HCT116 (cell line): ENCODE data around the gene GSTO2. TPM values are rescaled to one million over a fixed set of nuclear protein-coding genes. Genes with fewer than 3 reads are reported as not detected.

ENCODE experiments used
- ATAC-seq: fragments of 200-7000 bp; cut with Tn5 transposase; 2 replicates; pipeline ENCODE4 v1.9.1; 2020; ENCODE audit warnings: mild to moderate bottlenecking, moderate library complexity
- BruUV-seq: library from RNA; stranded (reverse); fragments of 400-500 nt; replicated peaks from 2 replicates; lab custom pipeline; 2021; lab: Mats Ljungman, UMichigan
- CTCF ChIA-PET: fragments of 300-600 bp; sonication (Branson Sonifier 250); formaldehyde crosslinking; loops from one replicate; lab custom pipeline; 2021; ENCODE audit warnings: antibody characterized with exemption; lab: Charles Lee
- POLR2A ChIA-PET: fragments of 300-600, 350-600 bp; sonication (Branson Sonifier 250); formaldehyde crosslinking; loops from one replicate; lab custom pipeline; 2021; ENCODE audit warnings: antibody characterized with exemption; lab: Charles Lee
- RAD21 ChIA-PET, 2 experiments: fragments of 300-600 bp; sonication (Branson Sonifier 250); formaldehyde crosslinking; loops; one replicate each; lab custom pipeline; 2023; ENCODE audit warnings: low total read pairs in 2 of 2; ENCODE audit not compliant: uncharacterized antibody in 2 of 2, unreplicated experiment in 2 of 2, low non-redundant PET in 1 of 2; lab: Charles Lee
- DNase-seq: peaks from one replicate; pipeline ENCODE4 v3.0.0-alpha.2; 2010; ENCODE audit warnings: low read depth, low spot score
- H2AFZ ChIP-seq: fragments of 200-600 bp; shearing (Covaris generic), sonication (generic); 2 replicates; pipeline ENCODE4 v1.6.1; 2017; ENCODE audit warnings: low read depth, mixed run types, mixed read lengths, antibody characterized with exemption, low read length; ENCODE audit not compliant: poor library complexity, severe bottlenecking
- H3K27ac ChIP-seq: 2 replicates; pipeline ENCODE4 v1.5.1; 2012; ENCODE audit warnings: low read depth, low read length
- H3K27me3 ChIP-seq: fragments of 200-600 bp; sonication (generic); 2 replicates; pipeline ENCODE4 v1.6.1; 2016; ENCODE audit warnings: mixed run types, low read length, mixed read lengths; ENCODE audit not compliant: insufficient read depth
- H3K36me3 ChIP-seq, 2 experiments: fragments of 200-500 bp in 1 of 2; fragments of 200-600 bp in 1 of 2; sonication (Bioruptor generic) in 1 of 2; sonication (generic) in 1 of 2; 2 replicates each; pipeline versions ENCODE4 v1.5.1 to v1.6.1; 2014 to 2016; ENCODE audit warnings: low read length in 2 of 2, inconsistent platforms in 1 of 2, mixed read lengths in 1 of 2, mixed run types in 1 of 2; ENCODE audit not compliant: insufficient read depth in 2 of 2, control insufficient read depth in 1 of 2
- H3K4me1 ChIP-seq, 2 experiments: fragments of 200-600 bp in 1 of 2; sonication (generic) in 1 of 2; 2 replicates each; pipeline versions ENCODE4 v1.5.1 to v1.6.1; 2012 to 2017; ENCODE audit warnings: low read length in 2 of 2, inconsistent platforms in 1 of 2, mild to moderate bottlenecking in 1 of 2, mixed read lengths in 1 of 2, mixed run types in 1 of 2, moderate library complexity in 1 of 2; ENCODE audit not compliant: insufficient read depth in 2 of 2, control insufficient read depth in 1 of 2
- H3K4me2 ChIP-seq: fragments of 200-600 bp; sonication (generic); 2 replicates; pipeline ENCODE4 v1.6.1; 2017; ENCODE audit warnings: mixed run types, low read length, mixed read lengths
- H3K4me3 ChIP-seq, 2 experiments: fragments of 200-600 bp in 1 of 2; sonication (generic) in 1 of 2; replicated peaks in 1 of 2; 2 replicates each; pipeline ENCODE4 v1.5.1; 2011 to 2016; ENCODE audit warnings: low read length in 2 of 2, control low read depth in 1 of 2, low read depth in 1 of 2, mild to moderate bottlenecking in 1 of 2, mixed read lengths in 1 of 2, mixed run types in 1 of 2
- H3K79me2 ChIP-seq: fragments of 200-600 bp; sonication (generic); 2 replicates; pipeline ENCODE4 v1.6.1; 2017; ENCODE audit warnings: mild to moderate bottlenecking, mixed run types, low read length, moderate library complexity, mixed read lengths; ENCODE audit not compliant: insufficient read depth
- H3K9ac ChIP-seq: fragments of 200-600 bp; sonication (generic); 2 replicates; pipeline ENCODE4 v1.6.1; 2016; ENCODE audit warnings: low read length, mixed read lengths
- H3K9me2 ChIP-seq: fragments of 200-600 bp; sonication (generic), shearing (Covaris generic); 2 replicates; pipeline ENCODE4 v1.6.1; 2017; ENCODE audit warnings: mixed run types, mild to moderate bottlenecking, moderate library complexity; ENCODE audit not compliant: insufficient read depth
- H3K9me3 ChIP-seq, 2 experiments: fragments of 200-500 bp in 1 of 2; fragments of 200-600 bp in 1 of 2; sonication (Bioruptor generic) in 1 of 2; sonication (generic) in 1 of 2; 2 replicates each; pipeline ENCODE4 v1.6.1; 2014 to 2017; ENCODE audit warnings: low read length in 2 of 2, mixed read lengths in 2 of 2, inconsistent platforms in 1 of 2, low read depth in 1 of 2, mild to moderate bottlenecking in 1 of 2, mixed run types in 1 of 2, moderate library complexity in 1 of 2; ENCODE audit not compliant: control insufficient read depth in 1 of 2, insufficient read depth in 1 of 2
- H4K20me1 ChIP-seq: fragments of 200-600 bp; sonication (generic), shearing (Covaris generic); 2 replicates; pipeline ENCODE4 v1.6.1; 2017; ENCODE audit warnings: mixed run types, mild to moderate bottlenecking, moderate library complexity; ENCODE audit not compliant: insufficient read depth
- CBX3 ChIP-seq: IDR thresholded peaks from 2 replicates; pipeline ENCODE4 v1.6.1; 2012; ENCODE audit warnings: low read depth
- CEBPB ChIP-seq: IDR thresholded peaks from 2 replicates; pipeline ENCODE4 v1.6.1; 2012; ENCODE audit warnings: low read depth
- EGR1 ChIP-seq: IDR thresholded peaks from 2 replicates; pipeline ENCODE4 v1.6.1; 2012; ENCODE audit warnings: low read depth
- ELF1 ChIP-seq: IDR thresholded peaks from 2 replicates; pipeline ENCODE4 v1.6.1; 2012; ENCODE audit warnings: low read depth, borderline replicate concordance
- EZH2 ChIP-seq: fragments of 200-600 bp; sonication (generic); IDR thresholded peaks from 2 replicates; pipeline ENCODE4 v1.6.1; 2017; ENCODE audit warnings: antibody characterized with exemption, mixed run types
- EZH2phosphoT487 ChIP-seq: fragments of 200-600 bp; IDR thresholded peaks from 2 replicates; pipeline ENCODE4 v1.6.1; 2018; ENCODE audit warnings: antibody characterized with exemption, borderline replicate concordance
- FOSL1 ChIP-seq: IDR thresholded peaks from 2 replicates; pipeline ENCODE4 v1.6.1; 2012; ENCODE audit warnings: low read depth
- POLR2A ChIP-seq: IDR thresholded peaks from 2 replicates; pipeline ENCODE4 v1.7.0; 2011; ENCODE audit warnings: borderline replicate concordance; ENCODE audit not compliant: insufficient read depth, insufficient read length; ENCODE audit errors: extremely low read depth
- POLR2AphosphoS5 ChIP-seq: IDR thresholded peaks from 2 replicates; pipeline ENCODE4 v1.6.1; 2011; ENCODE audit warnings: mild to moderate bottlenecking, low read depth, low read length, moderate library complexity
- RAD21 ChIP-seq: IDR thresholded peaks from 2 replicates; pipeline ENCODE4 v1.6.1; 2012; ENCODE audit warnings: low read depth, mild to moderate bottlenecking
- REST ChIP-seq: IDR thresholded peaks from 2 replicates; pipeline ENCODE4 v1.6.1; 2012; ENCODE audit warnings: low read depth
- SP1 ChIP-seq: IDR thresholded peaks from 2 replicates; pipeline ENCODE4 v1.6.1; 2012; ENCODE audit warnings: low read depth
- SRF ChIP-seq: IDR thresholded peaks from 2 replicates; pipeline ENCODE4 v1.6.1; 2012; ENCODE audit warnings: low read depth
- TCF7L2 ChIP-seq: IDR thresholded peaks from 2 replicates; pipeline ENCODE4 v1.7.0; 2011; ENCODE audit warnings: borderline replicate concordance, inconsistent platforms; ENCODE audit not compliant: insufficient read depth, insufficient read length; ENCODE audit errors: extremely low read depth
- ZFX ChIP-seq: fragments of 450-650 bp; IDR thresholded peaks from 2 replicates; pipeline ENCODE4 v1.6.1; 2017
- ZNF274 ChIP-seq: fragments of 200-500 bp; sonication (Bioruptor generic); IDR thresholded peaks from 2 replicates; pipeline ENCODE4 v1.6.1; 2014; ENCODE audit warnings: mild to moderate bottlenecking, low read depth, low read length, inconsistent platforms
- intact Hi-C: fragments of 100-400 bp; cut with micrococcal nuclease; formaldehyde crosslinking; loops from 2 replicates; pipeline ENCODE4 v1.10.0; 2022
- total RNA-seq: library from RNA; stranded (reverse); gene quantifications from one replicate; pipeline ENCODE4 v1.2.1, GENCODE V29; 2021; ENCODE audit not compliant: unreplicated experiment
- TF ChIP-seq, protein P1 (sequence below): IDR thresholded peaks from 2 replicates; pipeline ENCODE4 v1.6.1; 2011; ENCODE audit warnings: mild to moderate bottlenecking, low read length, moderate library complexity; ENCODE audit not compliant: insufficient replicate concordance; ENCODE audit errors: extremely low read depth

GSTO2 gene
- total RNA-seq, 1 experiment from 2014 or later, result 115 TPM

DNA sequence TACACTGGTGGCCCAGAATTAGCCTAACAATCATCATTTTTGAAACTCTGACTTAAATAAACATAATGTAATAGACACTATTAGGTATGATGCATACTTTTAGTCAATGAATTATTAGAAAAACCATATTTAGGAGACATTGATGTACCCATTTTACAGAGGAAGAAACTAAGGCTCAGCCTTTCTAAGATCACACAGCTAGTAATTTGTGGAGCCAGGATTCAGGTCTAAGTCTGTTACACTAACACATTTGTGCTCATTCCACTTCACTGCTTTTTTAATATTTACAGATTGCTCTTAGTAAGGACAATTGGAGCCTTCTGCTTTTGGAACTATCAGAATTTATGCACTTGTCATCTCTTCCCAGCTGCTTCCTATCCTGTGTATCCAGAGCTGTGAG, 45.7 kb upstream of the GSTO2 start:
- H3K27me3 ChIP-seq, result no peaks in the 10 kb centered on the region
- ATAC-seq (no peak), DNase-seq (no peak)
- no peaks in the 10 kb centered on the region for H3K36me3 ChIP-seq
- H3K9ac ChIP-seq, result no peak overlapping the region
- BruUV-seq, result no TSS peak
- no peak for TF ChIP-seq POLR2A
- no peak for TF ChIP-seq TCF7L2
- no peak for TF ChIP-seq SRF
- no peak for TF ChIP-seq SP1
- TF ChIP-seq EGR1, result no peak
- TF ChIP-seq ZNF274, result no peak
- no peak for TF ChIP-seq POLR2AphosphoS5
- no peak for TF ChIP-seq RAD21
- no peak for TF ChIP-seq REST
- no peak for TF ChIP-seq ELF1
- TF ChIP-seq, protein P1, sequence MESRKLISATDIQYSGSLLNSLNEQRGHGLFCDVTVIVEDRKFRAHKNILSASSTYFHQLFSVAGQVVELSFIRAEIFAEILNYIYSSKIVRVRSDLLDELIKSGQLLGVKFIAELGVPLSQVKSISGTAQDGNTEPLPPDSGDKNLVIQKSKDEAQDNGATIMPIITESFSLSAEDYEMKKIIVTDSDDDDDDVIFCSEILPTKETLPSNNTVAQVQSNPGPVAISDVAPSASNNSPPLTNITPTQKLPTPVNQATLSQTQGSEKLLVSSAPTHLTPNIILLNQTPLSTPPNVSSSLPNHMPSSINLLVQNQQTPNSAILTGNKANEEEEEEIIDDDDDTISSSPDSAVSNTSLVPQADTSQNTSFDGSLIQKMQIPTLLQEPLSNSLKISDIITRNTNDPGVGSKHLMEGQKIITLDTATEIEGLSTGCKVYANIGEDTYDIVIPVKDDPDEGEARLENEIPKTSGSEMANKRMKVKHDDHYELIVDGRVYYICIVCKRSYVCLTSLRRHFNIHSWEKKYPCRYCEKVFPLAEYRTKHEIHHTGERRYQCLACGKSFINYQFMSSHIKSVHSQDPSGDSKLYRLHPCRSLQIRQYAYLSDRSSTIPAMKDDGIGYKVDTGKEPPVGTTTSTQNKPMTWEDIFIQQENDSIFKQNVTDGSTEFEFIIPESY, result no peak
- no peak for TF ChIP-seq ZFX
- TF ChIP-seq CBX3, result no peak
- no peak for TF ChIP-seq EZH2
- no peak for TF ChIP-seq CEBPB
- TF ChIP-seq EZH2phosphoT487, result no peak
- TF ChIP-seq FOSL1, result no peak
- no peak overlapping the region for H3K27ac ChIP-seq
- no peaks in the 10 kb centered on the region for H3K79me2 ChIP-seq
- ChIA-PET POLR2A (no interaction called here), RAD21 (no interaction called here), CTCF (no interaction called here)
- no peaks in the 10 kb centered on the region for H3K9me2 ChIP-seq
- H3K9me3 ChIP-seq, result no peaks in the 10 kb centered on the region
- no peak overlapping the region for H3K4me2 ChIP-seq
- no peaks in the 10 kb centered on the region for H3K4me1 ChIP-seq
- intact Hi-C loops, result no loop called here
- H2AFZ ChIP-seq, result no peak overlapping the region
- no peak overlapping the region for H3K4me3 ChIP-seq
- no peaks in the 10 kb centered on the region for H4K20me1 ChIP-seq
